Mesenchymal stem cell (in vitro differentiated cells and primary cell): ENCODE measurements around the gene RPL41.
A peak's percentile ranks its signal among the peaks of the same experiment; 100 is the strongest.

Source experiments
- DNase-seq: peaks from one replicate; pipeline ENCODE4 v3.0.0-alpha.2; 2013
- H2AFZ ChIP-seq: one replicate; pipeline ENCODE4 v1.6.1; 2013; ENCODE audit warnings: low read depth, mild to moderate bottlenecking, control low read depth, inconsistent platforms, low read length, moderate library complexity
- H2AK5ac ChIP-seq: 2 replicates; pipeline ENCODE4 v1.6.1; 2013; ENCODE audit warnings: low read length, moderate library complexity, mild to moderate bottlenecking, inconsistent platforms; ENCODE audit not compliant: severe bottlenecking
- H2BK120ac ChIP-seq: one replicate; pipeline ENCODE4 v1.6.1; 2013; ENCODE audit warnings: low read depth, mild to moderate bottlenecking, inconsistent platforms, low read length, moderate library complexity
- H2BK12ac ChIP-seq, 2 experiments: one replicate each; pipeline ENCODE4 v1.6.1; 2013; ENCODE audit warnings: inconsistent platforms in 2 of 2, low read length in 2 of 2, mild to moderate bottlenecking in 2 of 2, moderate library complexity in 2 of 2, control low read depth in 1 of 2
- H2BK15ac ChIP-seq: one replicate; pipeline ENCODE4 v1.6.1; 2013; ENCODE audit warnings: mild to moderate bottlenecking, low read depth, inconsistent platforms; ENCODE audit not compliant: poor library complexity, severe bottlenecking
- H2BK5ac ChIP-seq: 2 replicates; pipeline ENCODE4 v1.6.1; 2013; ENCODE audit warnings: low read depth, mild to moderate bottlenecking, low read length, control low read depth, inconsistent platforms; ENCODE audit not compliant: poor library complexity, severe bottlenecking
- H3K14ac ChIP-seq, 2 experiments: one replicate each; pipeline ENCODE4 v1.6.1; 2013; ENCODE audit warnings: inconsistent platforms in 2 of 2, low read length in 2 of 2, control low read depth in 1 of 2, mild to moderate bottlenecking in 1 of 2, moderate library complexity in 1 of 2
- H3K18ac ChIP-seq, 2 experiments: one replicate each; pipeline ENCODE4 v1.6.1; 2013; ENCODE audit warnings: inconsistent platforms in 2 of 2, low read length in 2 of 2, control low read depth in 1 of 2, low read depth in 1 of 2, mild to moderate bottlenecking in 1 of 2
- H3K23ac ChIP-seq, 2 experiments: one replicate each; pipeline ENCODE4 v1.6.1; 2013; ENCODE audit warnings: inconsistent platforms in 2 of 2, low read length in 2 of 2, mild to moderate bottlenecking in 2 of 2, moderate library complexity in 2 of 2, control low read depth in 1 of 2
- H3K27ac ChIP-seq: 2 replicates; pipeline ENCODE4 v1.5.1; 2013; ENCODE audit warnings: mild to moderate bottlenecking, moderate library complexity, low read length, control low read depth, inconsistent platforms; ENCODE audit not compliant: poor library complexity, severe bottlenecking
- H3K27me3 ChIP-seq, 2 experiments: 2 replicates each; pipeline versions ENCODE4 v1.6.1 to v1.7.0; 2013; ENCODE audit warnings: low read length in 2 of 2, mild to moderate bottlenecking in 2 of 2, moderate library complexity in 2 of 2, control low read depth in 1 of 2, inconsistent platforms in 1 of 2; ENCODE audit not compliant: control insufficient read depth in 1 of 2, insufficient read depth in 1 of 2
- H3K36me3 ChIP-seq, 2 experiments: 2 replicates each; pipeline versions ENCODE4 v1.6.1 to v1.7.0; 2013; ENCODE audit warnings: low read length in 2 of 2, control low read depth in 1 of 2, inconsistent platforms in 1 of 2, low read depth in 1 of 2, mild to moderate bottlenecking in 1 of 2; ENCODE audit not compliant: insufficient read depth in 2 of 2, control insufficient read depth in 1 of 2
- H3K4ac ChIP-seq, 2 experiments: one replicate each; pipeline ENCODE4 v1.6.1; 2013; ENCODE audit warnings: inconsistent platforms in 2 of 2, low read length in 2 of 2, mild to moderate bottlenecking in 2 of 2, moderate library complexity in 2 of 2, control low read depth in 1 of 2, low read depth in 1 of 2
- H3K4me1 ChIP-seq: 2 replicates; pipeline ENCODE4 v1.6.1; 2013; ENCODE audit warnings: low read depth, low read length, control low read depth; ENCODE audit not compliant: control insufficient read depth, insufficient read depth
- H3K4me2 ChIP-seq: 2 replicates; pipeline ENCODE4 v1.6.1; 2013; ENCODE audit warnings: low read length, mild to moderate bottlenecking, inconsistent platforms; ENCODE audit not compliant: poor library complexity, severe bottlenecking
- H3K4me3 ChIP-seq, 2 experiments: 2 replicates each; pipeline versions ENCODE4 v1.5.1 to v1.7.0; 2013; ENCODE audit warnings: low read length in 2 of 2, mild to moderate bottlenecking in 2 of 2, control low read depth in 1 of 2, low read depth in 1 of 2; ENCODE audit not compliant: insufficient read depth in 1 of 2
- H3K79me1 ChIP-seq: replicated peaks from 2 replicates; pipeline ENCODE4 v1.6.1; 2013; ENCODE audit warnings: mild to moderate bottlenecking, control low read depth, low read length, inconsistent platforms; ENCODE audit not compliant: poor library complexity, severe bottlenecking
- H3K9ac ChIP-seq: 2 replicates; pipeline ENCODE4 v1.7.0; 2013; ENCODE audit warnings: mild to moderate bottlenecking, low read length, moderate library complexity
- H3K9me3 ChIP-seq: 2 replicates; pipeline ENCODE4 v1.7.0; 2013; ENCODE audit warnings: mild to moderate bottlenecking, low read length; ENCODE audit not compliant: control insufficient read depth
- H4K8ac ChIP-seq: one replicate; pipeline ENCODE4 v1.6.1; 2013; ENCODE audit warnings: inconsistent platforms, mild to moderate bottlenecking, low read length, moderate library complexity
- H4K91ac ChIP-seq: one replicate; pipeline ENCODE4 v1.6.1; 2013; ENCODE audit warnings: mild to moderate bottlenecking, low read length, inconsistent platforms
- WGBS: methylation state at CpG from one replicate; pipeline ENCODE4 v1.1.7; 2013; ENCODE audit warnings: mixed read lengths; 5-methylcytosine and 5-hydroxymethylcytosine counted together

RPL41 gene

DNA sequence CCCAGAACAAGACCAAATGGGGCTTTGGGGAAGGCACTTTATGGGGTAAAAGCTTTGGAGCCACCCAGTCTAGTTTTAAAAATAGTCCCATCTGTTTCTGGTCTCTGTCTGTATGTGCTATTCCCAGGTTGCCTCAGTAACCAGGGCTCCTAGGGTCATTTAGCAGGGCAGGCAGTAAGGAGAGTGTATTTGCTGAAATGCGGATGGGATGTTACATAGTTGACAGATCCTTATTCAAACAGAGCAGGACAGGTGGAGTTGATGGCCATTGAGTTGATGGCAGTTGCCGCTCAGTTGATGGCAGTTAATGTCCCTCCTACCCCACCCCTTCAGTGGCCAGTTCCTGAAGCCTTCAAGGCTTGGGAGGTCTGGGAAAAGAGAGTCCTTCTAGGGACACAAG is 6.2 kb downstream of the RPL41 start:
- no peak overlapping the region for H2BK12ac ChIP-seq
- no peaks in the 10 kb centered on the region for H3K9me3 ChIP-seq
- H3K36me3 ChIP-seq: peaks cover 24 to 39% of the 10 kb centered on the region in 2 experiments
- H3K18ac ChIP-seq: no peak overlapping the region
- peaks cover 36% of the 10 kb centered on the region for H3K79me1 ChIP-seq
- no peak overlapping the region for H3K14ac ChIP-seq
- no peak overlapping the region for H3K4me3 ChIP-seq
- H3K4me1 ChIP-seq: peaks cover 12% of the 10 kb centered on the region
- no peak overlapping the region for H2BK15ac ChIP-seq
- peak overlapping the region in 1 of 2 experiments; percentile 84 for H3K23ac ChIP-seq
- H4K91ac ChIP-seq: no peak overlapping the region
- no peak overlapping the region for H2BK120ac ChIP-seq
- H2BK5ac ChIP-seq: no peak overlapping the region
- no peak overlapping the region for H3K4ac ChIP-seq
- DNase-seq: peak; percentile 17
- 93% methylated on average over 2 of the region's 2 CpGs for WGBS
- no peak overlapping the region for H2AFZ ChIP-seq
- peak overlapping the region; percentile 37 for H3K9ac ChIP-seq
- no peak overlapping the region for H2AK5ac ChIP-seq
- no peak overlapping the region for H3K27ac ChIP-seq
- no peak overlapping the region for H4K8ac ChIP-seq
- H3K4me2 ChIP-seq: no peak overlapping the region
- no peaks in the 10 kb centered on the region for H3K27me3 ChIP-seq

DNA sequence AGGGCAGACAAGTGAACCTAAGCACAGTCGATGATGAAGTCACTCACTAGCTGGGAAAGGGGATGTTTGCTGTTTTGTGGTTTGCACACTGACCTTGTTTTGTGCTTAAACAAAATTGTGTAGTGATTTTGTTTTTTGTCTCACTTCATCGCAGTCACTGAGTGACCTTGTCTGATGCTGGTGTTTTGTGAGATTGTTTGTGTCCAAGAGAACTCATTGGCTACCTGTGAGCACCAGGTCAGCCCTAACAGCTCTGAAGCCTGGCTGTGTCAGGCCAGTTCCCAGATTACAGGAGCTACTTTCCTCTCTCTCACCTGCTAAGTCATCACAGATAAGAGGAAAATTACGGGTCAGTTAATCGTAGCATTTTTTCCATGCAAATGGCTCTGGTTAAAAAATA is 7.7 kb downstream of the RPL41 start:
- H3K4me2 ChIP-seq: no peak overlapping the region
- H3K4me3 ChIP-seq: no peak overlapping the region
- H3K27me3 ChIP-seq: no peaks in the 10 kb centered on the region
- H2BK12ac ChIP-seq: no peak overlapping the region
- no peak overlapping the region for H2AFZ ChIP-seq
- 93% methylated on average over 4 of the region's 4 CpGs for whole genome bisulfite sequencing
- H3K79me1 ChIP-seq: peaks cover 34% of the 10 kb centered on the region
- no peak overlapping the region for H4K8ac ChIP-seq
- no peaks in the 10 kb centered on the region for H3K9me3 ChIP-seq
- H2AK5ac ChIP-seq: peak overlapping the region; percentile 23
- peak overlapping the region in 1 of 2 experiments; percentile 37 for H3K23ac ChIP-seq
- H2BK120ac ChIP-seq: no peak overlapping the region
- no peak overlapping the region for H3K14ac ChIP-seq
- no peak overlapping the region for H3K9ac ChIP-seq
- no peak for DNase-seq
- no peak overlapping the region for H3K27ac ChIP-seq
- no peak overlapping the region for H3K4ac ChIP-seq
- H2BK5ac ChIP-seq: no peak overlapping the region
- no peak overlapping the region for H3K18ac ChIP-seq
- H3K4me1 ChIP-seq: peaks cover 4% of the 10 kb centered on the region
- peaks cover 24 to 37% of the 10 kb centered on the region in 2 experiments for H3K36me3 ChIP-seq
- no peak overlapping the region for H4K91ac ChIP-seq
- H2BK15ac ChIP-seq: no peak overlapping the region

DNA sequence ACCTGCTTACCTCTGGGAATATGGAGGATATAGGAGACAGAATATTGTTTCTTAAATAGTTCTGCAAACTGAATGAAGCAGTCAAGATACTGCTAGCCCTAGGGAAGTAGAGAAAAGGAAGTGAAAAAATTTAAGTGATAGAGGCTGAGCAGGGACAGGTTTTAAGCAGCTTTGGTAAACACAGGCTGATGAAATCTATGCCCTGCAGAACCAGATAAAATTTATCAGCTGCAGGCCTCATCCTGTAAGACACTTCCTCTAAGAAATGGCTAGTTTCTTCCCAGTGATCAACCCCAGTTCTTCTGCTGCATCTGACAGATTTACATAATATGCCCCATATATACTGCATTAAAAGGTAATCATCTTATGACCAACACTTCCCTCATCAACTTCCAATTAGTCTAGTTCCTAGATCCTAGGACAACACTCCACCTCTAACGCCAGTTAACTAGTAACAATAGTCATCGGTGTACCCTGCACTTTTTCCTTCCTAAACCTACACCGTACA is 10.4 kb downstream of the RPL41 start:
- Histone ChIP-seq H2BK120ac (no peak overlapping the region), H4K8ac (no peak overlapping the region), H3K14ac (no peak overlapping the region), H3K23ac (no peak overlapping the region), H3K4me3 (peak overlapping the region in 1 of 2 experiments; percentile 76), H2AFZ (no peak overlapping the region), H2BK12ac (no peak overlapping the region), H3K4me1 (peaks cover 9% of the 10 kb centered on the region), H3K79me1 (peaks cover 36% of the 10 kb centered on the region), H3K9me3 (no peaks in the 10 kb centered on the region), H2BK5ac (no peak overlapping the region), H3K27me3 (no peaks in the 10 kb centered on the region), H3K9ac (peak overlapping the region; percentile 92), H2AK5ac (peak overlapping the region; percentile 31), H3K4me2 (no peak overlapping the region), H3K36me3 (peaks cover 26 to 34% of the 10 kb centered on the region in 2 experiments), H3K18ac (no peak overlapping the region), H3K4ac (no peak overlapping the region), H4K91ac (no peak overlapping the region), H2BK15ac (no peak overlapping the region), H3K27ac (peak overlapping the region; percentile 23)
- no peak for DNase-seq
- 93% methylated on average over 3 of the region's 3 CpGs for WGBS

DNA sequence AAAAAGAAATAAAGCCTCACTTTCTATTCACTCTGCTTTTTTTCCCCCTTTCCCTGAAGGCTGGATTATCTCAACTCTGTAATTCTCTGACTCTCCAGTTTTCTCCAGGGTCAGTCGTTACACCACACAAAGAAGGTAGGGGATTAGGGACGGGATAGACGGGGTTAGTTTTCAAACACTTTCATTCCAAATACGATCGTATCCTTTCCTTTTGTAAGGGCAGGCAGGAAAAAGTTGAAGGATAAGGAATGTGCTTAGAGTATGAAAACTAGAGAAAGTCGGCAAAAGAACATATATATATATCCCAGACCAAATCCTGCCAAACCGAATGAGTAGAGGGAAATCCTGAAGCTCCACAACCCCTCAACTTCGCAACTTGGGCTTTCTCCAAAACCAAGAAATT is 11.1 kb downstream of the RPL41 start:
- Histone ChIP-seq H4K8ac (no peak overlapping the region), H3K27me3 (no peaks in the 10 kb centered on the region), H2BK5ac (no peak overlapping the region), H4K91ac (no peak overlapping the region), H2BK120ac (no peak overlapping the region), H2BK15ac (no peak overlapping the region), H2BK12ac (no peak overlapping the region), H3K4me2 (peak overlapping the region; percentile 62), H3K9ac (peak overlapping the region; percentile 92), H3K79me1 (peaks cover 36% of the 10 kb centered on the region), H2AFZ (no peak overlapping the region), H3K4me3 (peak overlapping the region in 1 of 2 experiments; percentile 76), H3K4me1 (peaks cover 9% of the 10 kb centered on the region), H3K4ac (no peak overlapping the region), H3K27ac (peak overlapping the region; percentile 50), H3K18ac (no peak overlapping the region), H2AK5ac (no peak overlapping the region), H3K14ac (no peak overlapping the region), H3K36me3 (peaks cover 30 to 37% of the 10 kb centered on the region in 2 experiments), H3K23ac (no peak overlapping the region), H3K9me3 (no peaks in the 10 kb centered on the region)
- no peak for DNase-seq
- under 1% methylated on average over 3 of the region's 8 CpGs for WGBS
